ENCODE data around the gene SHISA5. TPM values are rescaled to one million over a fixed set of nuclear protein-coding genes. Genes with fewer than 3 reads are reported as not detected.

The SHISA5 gene
- total and polyA plus RNA-seq, 2 experiments from 2014 or later: 192 to 369 TPM

- Histone ChIP-seq H3K9me3 (ENCODE audit: low read depth) (no peaks in the 10 kb centered on the region), H3K4me2 (no peak overlapping the region), H3K9me2 (replicated peaks; ENCODE audit: insufficient read depth) (no peaks in the 10 kb centered on the region), H3K4me1 (ENCODE audit: insufficient read depth) (peaks cover 30% of the 10 kb centered on the region), H3K27ac (no peak overlapping the region), H3K27me3 (no peaks in the 10 kb centered on the region), H3K4me3 (no peak overlapping the region), H2AFZ (no peak overlapping the region), H3K36me3 (replicated peaks; ENCODE audit: insufficient read depth, low read depth) (no peaks in the 10 kb centered on the region), H3K79me2 (peaks cover 62% of the 10 kb centered on the region), H4K20me1 (ENCODE audit: insufficient read depth, poor library complexity, severe bottlenecking) (peaks cover 45% of the 10 kb centered on the region)
- TF ChIP-seq EZH2 (IDR thresholded peaks at IDR 0.05; ENCODE audit: borderline replicate concordance) (no peak), EZH2phosphoT487 (IDR thresholded peaks at IDR 0.05; ENCODE audit: low read depth, severe bottlenecking, unreplicated experiment) (no peak)
- TF ChIP-seq, protein P1, sequence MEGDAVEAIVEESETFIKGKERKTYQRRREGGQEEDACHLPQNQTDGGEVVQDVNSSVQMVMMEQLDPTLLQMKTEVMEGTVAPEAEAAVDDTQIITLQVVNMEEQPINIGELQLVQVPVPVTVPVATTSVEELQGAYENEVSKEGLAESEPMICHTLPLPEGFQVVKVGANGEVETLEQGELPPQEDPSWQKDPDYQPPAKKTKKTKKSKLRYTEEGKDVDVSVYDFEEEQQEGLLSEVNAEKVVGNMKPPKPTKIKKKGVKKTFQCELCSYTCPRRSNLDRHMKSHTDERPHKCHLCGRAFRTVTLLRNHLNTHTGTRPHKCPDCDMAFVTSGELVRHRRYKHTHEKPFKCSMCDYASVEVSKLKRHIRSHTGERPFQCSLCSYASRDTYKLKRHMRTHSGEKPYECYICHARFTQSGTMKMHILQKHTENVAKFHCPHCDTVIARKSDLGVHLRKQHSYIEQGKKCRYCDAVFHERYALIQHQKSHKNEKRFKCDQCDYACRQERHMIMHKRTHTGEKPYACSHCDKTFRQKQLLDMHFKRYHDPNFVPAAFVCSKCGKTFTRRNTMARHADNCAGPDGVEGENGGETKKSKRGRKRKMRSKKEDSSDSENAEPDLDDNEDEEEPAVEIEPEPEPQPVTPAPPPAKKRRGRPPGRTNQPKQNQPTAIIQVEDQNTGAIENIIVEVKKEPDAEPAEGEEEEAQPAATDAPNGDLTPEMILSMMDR (IDR thresholded peaks at IDR 0.05; ENCODE audit: poor library complexity): no peak
- WGBS (ENCODE audit: low lambda C conversion rate, missing lambda C conversion rate): 92% methylated on average over 8 of the region's 8 CpGs
- DNase-seq (ENCODE audit: low spot score): no peak
Measured at GRCh38 chr3:48422681-48423080, 81.3 kb downstream of the SHISA5 start.

DNA sequence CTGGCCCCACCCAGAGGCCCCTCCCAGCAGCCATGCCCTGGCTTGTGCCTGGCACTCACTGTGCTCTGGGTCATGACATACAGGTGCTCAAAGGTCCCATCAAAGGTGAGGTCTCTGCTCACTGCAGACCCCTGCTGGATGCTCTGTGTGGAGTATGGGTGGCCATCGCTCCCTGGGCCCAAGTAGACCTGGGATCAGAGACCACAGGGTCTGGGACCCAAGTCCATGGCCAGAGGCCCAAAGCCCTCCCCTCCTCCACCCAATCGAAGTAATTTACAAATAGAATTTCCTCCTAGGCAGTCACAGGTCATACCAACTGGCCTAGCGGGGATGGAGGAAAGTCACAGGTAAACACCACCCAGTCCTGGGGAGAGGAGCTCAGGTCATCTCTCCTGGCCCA is 81.7 kb downstream of the SHISA5 start:
- no peak overlapping the region for H2AFZ ChIP-seq
- no peak overlapping the region for H3K27ac ChIP-seq
- DNase-seq (ENCODE audit: low spot score): no peak
- H3K4me3 ChIP-seq: no peak overlapping the region
- no peak overlapping the region for H3K4me2 ChIP-seq
- no peaks in the 10 kb centered on the region for H3K27me3 ChIP-seq
- no peaks in the 10 kb centered on the region for H3K36me3 ChIP-seq (replicated peaks; ENCODE audit: insufficient read depth, low read depth)
- peaks cover 58% of the 10 kb centered on the region for H3K79me2 ChIP-seq
- H3K4me1 ChIP-seq (ENCODE audit: insufficient read depth): peaks cover 26% of the 10 kb centered on the region
- 91% methylated on average over 3 of the region's 3 CpGs for WGBS (ENCODE audit: low lambda C conversion rate, missing lambda C conversion rate)
- H4K20me1 ChIP-seq (ENCODE audit: insufficient read depth, poor library complexity, severe bottlenecking): peaks cover 41% of the 10 kb centered on the region
- TF ChIP-seq, protein P1 (IDR thresholded peaks at IDR 0.05; ENCODE audit: poor library complexity): no peak
- TF ChIP-seq EZH2phosphoT487 (IDR thresholded peaks at IDR 0.05; ENCODE audit: low read depth, severe bottlenecking, unreplicated experiment) (no peak), EZH2 (IDR thresholded peaks at IDR 0.05; ENCODE audit: borderline replicate concordance) (no peak)
- no peaks in the 10 kb centered on the region for H3K9me2 ChIP-seq (replicated peaks; ENCODE audit: insufficient read depth)
- no peaks in the 10 kb centered on the region for H3K9me3 ChIP-seq (ENCODE audit: low read depth)

DNA sequence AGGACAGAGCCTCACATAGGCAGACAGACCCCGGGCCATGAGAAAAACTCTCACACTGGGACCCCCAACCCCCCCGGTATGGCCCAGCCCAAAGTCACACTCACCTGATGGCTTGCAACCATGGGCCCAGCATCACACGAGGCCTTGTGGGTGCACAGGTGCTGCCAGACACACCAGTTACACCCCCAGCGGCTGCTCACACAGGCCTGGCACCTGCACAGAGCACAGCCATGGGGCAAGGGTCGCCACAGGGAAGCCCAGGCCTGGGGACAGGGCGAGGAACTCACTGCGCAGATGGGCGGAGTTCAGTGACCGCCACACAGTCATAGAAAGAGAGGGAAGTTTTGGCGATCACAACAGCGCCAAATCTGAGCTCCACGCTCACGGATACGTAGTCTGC is 83.4 kb downstream of the SHISA5 start:
- H3K27ac ChIP-seq: no peak overlapping the region
- H3K4me1 ChIP-seq (ENCODE audit: insufficient read depth): peaks cover 9% of the 10 kb centered on the region
- peaks cover 41% of the 10 kb centered on the region for H3K79me2 ChIP-seq
- WGBS (ENCODE audit: low lambda C conversion rate, missing lambda C conversion rate): 96% methylated on average over 14 of the region's 14 CpGs
- H3K9me2 ChIP-seq (replicated peaks; ENCODE audit: insufficient read depth): no peaks in the 10 kb centered on the region
- TF ChIP-seq, protein P1 (IDR thresholded peaks at IDR 0.05; ENCODE audit: poor library complexity): no peak
- no peak overlapping the region for H2AFZ ChIP-seq
- H3K9me3 ChIP-seq (ENCODE audit: low read depth): no peaks in the 10 kb centered on the region
- no peaks in the 10 kb centered on the region for H3K36me3 ChIP-seq (replicated peaks; ENCODE audit: insufficient read depth, low read depth)
- no peaks in the 10 kb centered on the region for H3K27me3 ChIP-seq
- H3K4me3 ChIP-seq: no peak overlapping the region
- DNase-seq (ENCODE audit: low spot score): no peak
- H4K20me1 ChIP-seq (ENCODE audit: insufficient read depth, poor library complexity, severe bottlenecking): peaks cover 26% of the 10 kb centered on the region
- H3K4me2 ChIP-seq: no peak overlapping the region

DNA sequence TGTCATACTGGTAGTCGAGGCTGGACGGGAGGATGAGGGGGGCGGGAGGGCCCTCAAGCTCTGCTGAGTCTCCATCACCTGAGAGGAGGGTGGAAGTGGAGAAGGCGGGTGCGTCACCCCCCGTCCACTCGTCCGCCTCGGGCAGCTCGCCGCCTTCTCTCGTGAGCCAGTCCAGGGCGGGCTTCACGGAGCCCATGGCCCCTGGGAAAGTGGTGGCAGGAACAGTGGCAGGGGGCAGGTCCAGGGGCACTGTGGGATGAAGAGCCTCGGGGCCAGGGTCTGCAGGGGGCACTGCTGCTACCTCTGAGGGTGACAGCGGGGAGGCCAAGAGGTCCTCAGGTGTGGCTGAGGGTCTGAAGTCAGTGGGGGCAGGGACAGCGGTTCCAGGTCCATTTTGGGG is 84.4 kb downstream of the SHISA5 start:
- Histone ChIP-seq H3K27ac (no peak overlapping the region), H3K4me2 (no peak overlapping the region), H3K36me3 (replicated peaks; ENCODE audit: insufficient read depth, low read depth) (no peaks in the 10 kb centered on the region), H2AFZ (no peak overlapping the region), H3K9me2 (replicated peaks; ENCODE audit: insufficient read depth) (no peaks in the 10 kb centered on the region), H4K20me1 (ENCODE audit: insufficient read depth, poor library complexity, severe bottlenecking) (peaks cover 16% of the 10 kb centered on the region), H3K79me2 (peaks cover 31% of the 10 kb centered on the region), H3K27me3 (no peaks in the 10 kb centered on the region), H3K4me3 (no peak overlapping the region), H3K4me1 (ENCODE audit: insufficient read depth) (no peaks in the 10 kb centered on the region), H3K9me3 (ENCODE audit: low read depth) (no peaks in the 10 kb centered on the region)
- no peak for TF ChIP-seq EZH2 (IDR thresholded peaks at IDR 0.05; ENCODE audit: borderline replicate concordance)
- no peak for TF ChIP-seq EZH2phosphoT487 (IDR thresholded peaks at IDR 0.05; ENCODE audit: low read depth, severe bottlenecking, unreplicated experiment)
- TF ChIP-seq, protein P1 (IDR thresholded peaks at IDR 0.05; ENCODE audit: poor library complexity): no peak
- no peak for DNase-seq (ENCODE audit: low spot score)
- 96% methylated on average over 16 of the region's 17 CpGs for WGBS (ENCODE audit: low lambda C conversion rate, missing lambda C conversion rate)
